22Rv1 (cell line): ENCODE data around the gene CRIP2.

Source experiments
- ZFX ChIP-seq: fragments of 450-650 bp; IDR thresholded peaks from 2 replicates; pipeline ENCODE4 v1.6.1; 2017; ENCODE audit warnings: antibody characterized with exemption, borderline replicate concordance
- TF ChIP-seq, protein P1 (sequence below): fragments of 450-650 bp; IDR thresholded peaks from 2 replicates; pipeline ENCODE4 v1.5.1; 2017; ENCODE audit warnings: mild to moderate bottlenecking

GRCh38 chr14:105494606-105494929, 19.9 kb downstream of the CRIP2 start:
- TF ChIP-seq, protein P1, sequence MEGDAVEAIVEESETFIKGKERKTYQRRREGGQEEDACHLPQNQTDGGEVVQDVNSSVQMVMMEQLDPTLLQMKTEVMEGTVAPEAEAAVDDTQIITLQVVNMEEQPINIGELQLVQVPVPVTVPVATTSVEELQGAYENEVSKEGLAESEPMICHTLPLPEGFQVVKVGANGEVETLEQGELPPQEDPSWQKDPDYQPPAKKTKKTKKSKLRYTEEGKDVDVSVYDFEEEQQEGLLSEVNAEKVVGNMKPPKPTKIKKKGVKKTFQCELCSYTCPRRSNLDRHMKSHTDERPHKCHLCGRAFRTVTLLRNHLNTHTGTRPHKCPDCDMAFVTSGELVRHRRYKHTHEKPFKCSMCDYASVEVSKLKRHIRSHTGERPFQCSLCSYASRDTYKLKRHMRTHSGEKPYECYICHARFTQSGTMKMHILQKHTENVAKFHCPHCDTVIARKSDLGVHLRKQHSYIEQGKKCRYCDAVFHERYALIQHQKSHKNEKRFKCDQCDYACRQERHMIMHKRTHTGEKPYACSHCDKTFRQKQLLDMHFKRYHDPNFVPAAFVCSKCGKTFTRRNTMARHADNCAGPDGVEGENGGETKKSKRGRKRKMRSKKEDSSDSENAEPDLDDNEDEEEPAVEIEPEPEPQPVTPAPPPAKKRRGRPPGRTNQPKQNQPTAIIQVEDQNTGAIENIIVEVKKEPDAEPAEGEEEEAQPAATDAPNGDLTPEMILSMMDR = no peak
- TF ChIP-seq ZFX = no peak
